K562 (cell line): ENCODE measurements around the gene KIF26B.

Source experiments
- ARID2 ChIP-seq: fragments of 450-650 bp; IDR thresholded peaks from 2 replicates; pipeline ENCODE4 v1.6.1; 2017; ENCODE audit warnings: antibody characterized with exemption, mild to moderate bottlenecking
- CGGBP1 ChIP-seq: fragments of 250-450 bp; sonication (Bioruptor Pico); IDR thresholded peaks from 2 replicates; pipeline ENCODE4 v1.9.0; 2021; ENCODE audit warnings: mild to moderate bottlenecking
- CTCF ChIP-seq, 3 experiments: IDR thresholded peaks in 2 of 3; conservative IDR thresholded peaks in 1 of 3; 2 replicates each; pipeline ENCODE4 v1.5.1; 2011 to 2012; ENCODE audit warnings: low read length in 3 of 3, mild to moderate bottlenecking in 3 of 3, control low read depth in 2 of 3, improper control_type of control experiment in 1 of 3, inconsistent platforms in 1 of 3, low read depth in 1 of 3, mixed read lengths in 1 of 3, moderate library complexity in 1 of 3; ENCODE audit not compliant: insufficient read depth in 2 of 3
- ELK1 ChIP-seq: sonication (generic); formaldehyde crosslinking; IDR thresholded peaks from 2 replicates; pipeline ENCODE4 v1.8.1; 2022; ENCODE audit warnings: missing genetic modification reagents
- GABPB1 ChIP-seq: sonication (generic); formaldehyde crosslinking; IDR thresholded peaks from 2 replicates; pipeline ENCODE4 v1.8.0; 2022; ENCODE audit warnings: mild to moderate bottlenecking, missing genetic modification reagents
- JUN ChIP-seq, 2 experiments: sonication (generic) in 1 of 2; formaldehyde crosslinking in 1 of 2; IDR thresholded peaks; 2 replicates each; pipeline versions ENCODE4 v1.6.1 to v1.8.0; 2012 to 2022; ENCODE audit warnings: borderline replicate concordance in 2 of 2, mild to moderate bottlenecking in 2 of 2, improper control_type of control experiment in 1 of 2, low read depth in 1 of 2, low read length in 1 of 2, missing genetic modification reagents in 1 of 2
- MXI1 ChIP-seq: IDR thresholded peaks from 2 replicates; pipeline ENCODE4 v1.6.1; 2011; ENCODE audit warnings: low read depth, mild to moderate bottlenecking, improper control_type of control experiment, low read length
- RFX7 ChIP-seq: fragments of 250-450 bp; sonication (Bioruptor Pico); IDR thresholded peaks from 2 replicates; pipeline ENCODE4 v1.5.1; 2021; ENCODE audit warnings: mild to moderate bottlenecking
- RNF2 ChIP-seq: sonication (generic); IDR thresholded peaks from 2 replicates; pipeline ENCODE4 v1.6.1; 2016
- ZNF583 ChIP-seq: fragments of 250-450 bp; sonication (Bioruptor Pico); IDR thresholded peaks from 2 replicates; pipeline ENCODE4 v1.4.0; 2020

- TF ChIP-seq RFX7 (CRISPR knock-in tag) (no peak), ELK1 (CRISPR knock-in tag) (no peak), CGGBP1 (no peak), ZNF583 (CRISPR knock-in tag) (no peak), JUN (IDR thresholded peaks at IDR 0.05; ENCODE audit: borderline replicate concordance, low read depth, low read length) (no peak), JUN (CRISPR knock-in tag; IDR thresholded peaks at IDR 0.05; ENCODE audit: borderline replicate concordance) (no peak), ARID2 (no peak), GABPB1 (no peak), RNF2 (no peak), CTCF (IDR thresholded peaks at IDR 0.05 in 2 of 3, conservative IDR thresholded peaks at IDR 0.05 in 1 of 3; ENCODE audit: insufficient read depth in 2 of 3, low read depth in 1 of 3, low read length in 3 of 3) (no peak), MXI1 (no peak)
These were observed 435.9 kb downstream of the KIF26B start for GRCh38 chr1:245590726-245591125.
